H1 (cell line): ENCODE data around the gene IL1A. TPM values are rescaled to one million over a fixed set of nuclear protein-coding genes. Genes with fewer than 3 reads are reported as not detected.

Source experiments
- CTBP2 ChIP-seq: IDR thresholded peaks from 2 replicates; pipeline ENCODE4 v1.7.0; 2011; ENCODE audit warnings: borderline replicate concordance, mild to moderate bottlenecking, moderate library complexity, mixed read lengths, low read length; ENCODE audit not compliant: insufficient read depth, insufficient read length
- polyA plus RNA-seq, 7 experiments: library from polyadenylated mRNA; depleted of rRNA in 3 of 7; stranded (reverse) in 5 of 7; unstranded in 2 of 7; fragments of >200 nt in 5 of 7; fragments of 200-250 nt in 2 of 7; gene quantifications; 1 replicate in 5 of 7; 2 replicates in 1 of 7; 4 replicates in 1 of 7; pipeline versions ENCODE4 v1.2.1 to v1.2.3, GENCODE V29; 2011 to 2013; ENCODE audit warnings: missing spikeins in 2 of 7, mixed read lengths in 2 of 7
- total RNA-seq: library from RNA; stranded (reverse); fragmentation: NEBNext Ultra II Directional; extraction: Animal tissue kit (Norgen Biotek cat#: 25700); gene quantifications from 2 replicates; pipeline ENCODE4 v1.2.1, GENCODE V29; 2021

The IL1A gene
- total and polyA plus RNA-seq, 2 of the 8 experiments (the other 6 are each of a cell fraction or from before 2014, with no cell fraction given), result 0.32 to 0.74 TPM

DNA sequence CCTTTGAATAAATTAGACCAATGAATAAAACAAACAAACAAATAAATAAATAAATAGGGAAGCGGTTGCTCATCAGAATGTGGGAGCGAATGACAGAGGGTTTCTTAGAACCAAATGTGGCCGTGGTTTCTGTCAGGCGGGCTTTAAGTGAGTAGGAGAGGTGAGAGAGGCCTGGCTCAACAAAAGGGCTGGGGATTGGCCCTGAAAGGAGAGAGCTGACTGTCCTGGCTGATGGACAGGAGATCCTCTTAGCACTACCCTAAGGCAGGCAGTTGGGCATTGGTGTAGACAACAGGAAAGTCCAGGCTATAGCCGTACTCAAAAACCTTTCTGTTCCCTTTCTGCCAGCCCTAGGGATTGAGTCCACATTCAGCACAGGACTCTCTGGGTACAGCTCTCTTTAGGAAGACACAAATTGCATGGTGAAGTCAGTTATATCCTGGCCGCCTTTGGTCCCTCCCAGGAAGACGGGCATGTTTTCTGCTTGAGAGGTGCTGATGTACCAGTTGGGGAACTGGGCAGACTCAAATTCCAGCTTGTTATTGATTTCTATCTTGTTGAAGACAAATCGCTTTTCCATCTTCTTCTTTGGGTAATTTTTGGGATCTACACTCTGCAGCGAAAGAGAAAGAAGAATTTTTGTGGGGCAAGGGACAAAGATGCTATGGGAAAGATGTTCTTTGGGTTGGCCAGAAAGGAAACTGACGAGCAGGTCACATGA is 45.8 kb upstream of the IL1A start (continued):
- TF ChIP-seq CTBP2, result no peak
- TF ChIP-seq, all 59 proteins: peak for 0
